ENCODE measurements around the gene ZSCAN12. TPM values are rescaled to one million over a fixed set of nuclear protein-coding genes. Genes with fewer than 3 reads are reported as not detected.
A peak's percentile ranks its signal among the peaks of the same experiment; 100 is the strongest.

The ZSCAN12 gene
- total RNA-seq, 2 donors from 2014 or later: 10.5 to 12.8 TPM

DNA sequence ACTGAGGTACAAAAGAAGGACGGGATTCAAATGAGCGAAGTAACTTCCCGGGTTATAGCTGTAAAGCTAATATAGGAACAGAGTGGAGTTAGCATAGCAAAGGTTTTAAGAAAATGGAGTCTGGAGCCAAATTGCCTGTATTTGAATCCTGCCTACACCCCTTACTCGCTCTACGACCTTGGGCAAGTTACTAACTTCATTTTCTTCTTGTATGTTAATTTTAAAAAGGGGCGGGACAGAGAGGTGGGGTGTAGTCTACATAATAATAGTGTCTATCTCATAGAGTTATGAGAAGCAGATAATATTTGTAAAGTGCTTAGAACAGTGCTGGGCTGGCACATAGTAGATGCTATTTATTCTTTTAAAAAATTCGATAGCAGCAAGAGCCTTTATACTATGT lies 43.0 kb upstream of the ZSCAN12 start:
- Histone ChIP-seq H3K27me3 (ENCODE audit: control insufficient read depth, insufficient read depth, low read length, poor library complexity, severe bottlenecking) (no peaks in the 10 kb centered on the region), H3K27ac (ENCODE audit: low read depth, low read length) (peak overlapping the region; percentile 96), H3K36me3 (ENCODE audit: control insufficient read depth, insufficient read depth, low read length) (no peaks in the 10 kb centered on the region), H3K9me3 (ENCODE audit: control insufficient read depth, low read length) (no peaks in the 10 kb centered on the region), H3K9ac (ENCODE audit: extremely low read depth, low read length, poor library complexity, severe bottlenecking) (peak overlapping the region; percentile 89), H3K4me1 (ENCODE audit: control insufficient read depth, insufficient read depth, low read length) (no peaks in the 10 kb centered on the region), H3K4me3 (ENCODE audit: low read length) (peak overlapping the region; percentile 99)
- Mint-ChIP-seq H3K27ac (peak overlapping the region; percentile 99), H3K36me3 (ENCODE audit: low read depth) (no peaks in the 10 kb centered on the region), H3K4me3 (peak overlapping the region; percentile 94), H3K27me3 (ENCODE audit: insufficient read depth) (no peaks in the 10 kb centered on the region), H3K4me1 (peaks cover 2% of the 10 kb centered on the region), H3K9me3 (peaks cover 6% of the 10 kb centered on the region)
- 52 to 90% methylated on average over 3 to 7 of the region's 7 CpGs for WGBS, 2 experiments (ENCODE audit: insufficient coverage in 1 of 2, insufficient read length in 1 of 2)
- TF ChIP-seq, protein P1, sequence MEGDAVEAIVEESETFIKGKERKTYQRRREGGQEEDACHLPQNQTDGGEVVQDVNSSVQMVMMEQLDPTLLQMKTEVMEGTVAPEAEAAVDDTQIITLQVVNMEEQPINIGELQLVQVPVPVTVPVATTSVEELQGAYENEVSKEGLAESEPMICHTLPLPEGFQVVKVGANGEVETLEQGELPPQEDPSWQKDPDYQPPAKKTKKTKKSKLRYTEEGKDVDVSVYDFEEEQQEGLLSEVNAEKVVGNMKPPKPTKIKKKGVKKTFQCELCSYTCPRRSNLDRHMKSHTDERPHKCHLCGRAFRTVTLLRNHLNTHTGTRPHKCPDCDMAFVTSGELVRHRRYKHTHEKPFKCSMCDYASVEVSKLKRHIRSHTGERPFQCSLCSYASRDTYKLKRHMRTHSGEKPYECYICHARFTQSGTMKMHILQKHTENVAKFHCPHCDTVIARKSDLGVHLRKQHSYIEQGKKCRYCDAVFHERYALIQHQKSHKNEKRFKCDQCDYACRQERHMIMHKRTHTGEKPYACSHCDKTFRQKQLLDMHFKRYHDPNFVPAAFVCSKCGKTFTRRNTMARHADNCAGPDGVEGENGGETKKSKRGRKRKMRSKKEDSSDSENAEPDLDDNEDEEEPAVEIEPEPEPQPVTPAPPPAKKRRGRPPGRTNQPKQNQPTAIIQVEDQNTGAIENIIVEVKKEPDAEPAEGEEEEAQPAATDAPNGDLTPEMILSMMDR (conservative IDR thresholded peaks at IDR 0.05): no peak
- no peak for DNase-seq

DNA sequence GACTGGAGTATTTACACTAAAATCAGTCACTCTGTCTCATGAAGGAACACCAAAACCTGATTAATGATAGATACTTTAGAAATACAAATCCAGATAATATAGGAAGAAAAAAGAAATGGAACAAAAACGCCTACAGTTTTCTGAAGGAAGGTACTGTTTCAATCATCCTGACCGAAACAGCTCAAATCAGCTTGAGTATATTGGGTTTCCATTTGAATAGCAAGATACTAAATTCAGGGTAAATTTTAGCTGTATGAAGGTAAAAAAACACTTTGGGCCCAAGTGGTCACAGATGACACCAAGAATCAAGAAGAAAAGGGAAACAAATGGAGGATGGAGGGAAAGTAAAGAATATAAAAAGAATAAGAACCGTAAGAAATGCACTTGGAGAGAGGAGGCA lies 36.9 kb upstream of the ZSCAN12 start:
- Mint-ChIP-seq H3K27me3 (ENCODE audit: insufficient read depth) (no peaks in the 10 kb centered on the region), H3K4me3 (no peak overlapping the region), H3K27ac (no peak overlapping the region), H3K36me3 (ENCODE audit: low read depth) (peaks cover 2% of the 10 kb centered on the region), H3K9me3 (no peaks in the 10 kb centered on the region), H3K4me1 (peaks cover 7% of the 10 kb centered on the region)
- Histone ChIP-seq H3K4me3 (ENCODE audit: low read length) (peak overlapping the region; percentile 5), H3K36me3 (ENCODE audit: control insufficient read depth, insufficient read depth, low read length) (peaks cover 7% of the 10 kb centered on the region), H3K4me1 (ENCODE audit: control insufficient read depth, insufficient read depth, low read length) (no peaks in the 10 kb centered on the region), H3K9me3 (ENCODE audit: control insufficient read depth, low read length) (no peaks in the 10 kb centered on the region), H3K9ac (ENCODE audit: extremely low read depth, low read length, poor library complexity, severe bottlenecking) (no peak overlapping the region), H3K27me3 (ENCODE audit: control insufficient read depth, insufficient read depth, low read length, poor library complexity, severe bottlenecking) (no peaks in the 10 kb centered on the region), H3K27ac (ENCODE audit: low read depth, low read length) (no peak overlapping the region)
- WGBS, 2 experiments (ENCODE audit: insufficient coverage in 1 of 2, insufficient read length in 1 of 2): 88 to 92% methylated on average over 3 of the region's 3 CpGs
- TF ChIP-seq, protein P1 (conservative IDR thresholded peaks at IDR 0.05): no peak
- DNase-seq: no peak

DNA sequence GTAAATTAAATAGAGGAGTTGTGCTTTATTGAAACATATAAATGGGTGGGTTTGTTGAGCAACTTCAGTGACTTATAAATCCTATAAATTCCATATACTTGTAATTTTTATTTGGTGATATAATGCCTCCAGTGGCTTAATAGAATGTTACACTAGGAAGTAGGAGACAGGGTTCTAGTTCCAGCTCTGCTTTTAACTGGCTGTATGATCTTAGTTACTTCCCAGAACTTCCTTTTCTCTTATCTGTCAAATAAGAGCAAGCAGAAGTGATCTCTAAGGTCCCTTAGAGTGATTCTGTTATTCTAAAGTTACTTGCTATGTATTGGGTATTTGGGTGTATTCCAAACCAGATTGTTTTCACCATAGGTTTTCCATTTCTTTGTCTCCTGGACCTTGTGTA lies 33.6 kb upstream of the ZSCAN12 start:
- Histone ChIP-seq H3K9me3 (ENCODE audit: control insufficient read depth, low read length) (no peaks in the 10 kb centered on the region), H3K36me3 (ENCODE audit: control insufficient read depth, insufficient read depth, low read length) (peaks cover 7% of the 10 kb centered on the region), H3K9ac (ENCODE audit: extremely low read depth, low read length, poor library complexity, severe bottlenecking) (no peak overlapping the region), H3K4me3 (ENCODE audit: low read length) (no peak overlapping the region), H3K27ac (ENCODE audit: low read depth, low read length) (no peak overlapping the region), H3K27me3 (ENCODE audit: control insufficient read depth, insufficient read depth, low read length, poor library complexity, severe bottlenecking) (no peaks in the 10 kb centered on the region), H3K4me1 (ENCODE audit: control insufficient read depth, insufficient read depth, low read length) (no peaks in the 10 kb centered on the region)
- Mint-ChIP-seq H3K4me1 (peaks cover 7% of the 10 kb centered on the region), H3K9me3 (no peaks in the 10 kb centered on the region), H3K27ac (no peak overlapping the region), H3K36me3 (ENCODE audit: low read depth) (peaks cover 2% of the 10 kb centered on the region), H3K4me3 (no peak overlapping the region), H3K27me3 (ENCODE audit: insufficient read depth) (no peaks in the 10 kb centered on the region)
- no peak for DNase-seq
- TF ChIP-seq, protein P1 (conservative IDR thresholded peaks at IDR 0.05): peak; percentile 24

All from endodermal cell (in vitro differentiated cells).